HFFc6 (cell line): Measurements from ENCODE around the gene CHCHD2. TPM values are rescaled to one million over a fixed set of nuclear protein-coding genes. Genes with fewer than 3 reads are reported as not detected.

Experiments
- DNase-seq: peaks from one replicate; pipeline ENCODE4 v3.0.0-alpha.2; 2018
- H3K27ac Mint-ChIP-seq: 2 replicates; pipeline ENCODE4 v1.8.0; 2020; ENCODE audit warnings: mild to moderate bottlenecking, mixed read lengths
- H3K27me3 Mint-ChIP-seq: 2 replicates; pipeline ENCODE4 v1.8.0; 2021; ENCODE audit warnings: mild to moderate bottlenecking, moderate library complexity, mixed read lengths; ENCODE audit not compliant: insufficient read depth
- H3K36me3 Mint-ChIP-seq: 2 replicates; pipeline ENCODE4 v1.8.0; 2021; ENCODE audit warnings: low read depth, mixed read lengths
- H3K4me1 Mint-ChIP-seq: 2 replicates; pipeline ENCODE4 v1.8.0; 2020; ENCODE audit warnings: low read depth, mixed read lengths
- H3K4me3 Mint-ChIP-seq: 2 replicates; pipeline ENCODE4 v1.8.0; 2020; ENCODE audit warnings: mild to moderate bottlenecking, moderate library complexity, mixed read lengths
- H3K9me3 Mint-ChIP-seq: 2 replicates; pipeline ENCODE4 v1.8.0; 2020; ENCODE audit warnings: mild to moderate bottlenecking, mixed read lengths
- total RNA-seq, 6 experiments: library from RNA; stranded (reverse); fragmentation: NEBNext Ultra II Directional; extraction: Animal tissue kit (Norgen Biotek cat#: 25700); gene quantifications; 2 replicates in 1 of 6; 3 replicates in 5 of 6; pipeline ENCODE4 v1.2.3, GENCODE V29; 2021
- TF ChIP-seq, protein P1 (sequence below): fragments of 200-600 bp; sonication (generic); IDR thresholded peaks from 2 replicates; pipeline ENCODE4 v1.5.0; 2021; ENCODE audit warnings: antibody characterized with exemption, mild to moderate bottlenecking

CHCHD2 gene
- total RNA-seq, 6 experiments from 2014 or later: 386 to 430 (median 398) TPM

DNA sequence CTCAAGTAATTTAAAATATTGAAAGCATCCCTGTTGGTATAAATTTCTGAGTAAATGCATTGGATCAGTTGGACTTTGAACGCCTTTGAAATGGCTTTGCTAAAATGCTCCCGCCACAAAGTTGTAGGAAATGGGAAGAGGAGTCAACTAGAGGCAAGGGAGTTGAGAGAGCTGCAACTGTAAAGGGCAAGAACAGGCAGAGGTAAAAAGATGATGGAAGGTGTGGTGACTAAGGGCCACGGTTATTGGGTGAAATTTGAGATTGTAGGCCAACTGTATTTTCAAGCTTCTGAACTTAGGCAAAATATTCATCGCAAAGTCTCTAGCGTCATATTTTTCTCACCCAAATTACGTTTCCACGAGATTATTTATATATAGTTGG lies 42.8 kb downstream of the CHCHD2 start:
- no peaks in the 10 kb centered on the region; the same call in none of the 2 replicates for H3K27me3 Mint-ChIP-seq
- TF ChIP-seq, protein P1, sequence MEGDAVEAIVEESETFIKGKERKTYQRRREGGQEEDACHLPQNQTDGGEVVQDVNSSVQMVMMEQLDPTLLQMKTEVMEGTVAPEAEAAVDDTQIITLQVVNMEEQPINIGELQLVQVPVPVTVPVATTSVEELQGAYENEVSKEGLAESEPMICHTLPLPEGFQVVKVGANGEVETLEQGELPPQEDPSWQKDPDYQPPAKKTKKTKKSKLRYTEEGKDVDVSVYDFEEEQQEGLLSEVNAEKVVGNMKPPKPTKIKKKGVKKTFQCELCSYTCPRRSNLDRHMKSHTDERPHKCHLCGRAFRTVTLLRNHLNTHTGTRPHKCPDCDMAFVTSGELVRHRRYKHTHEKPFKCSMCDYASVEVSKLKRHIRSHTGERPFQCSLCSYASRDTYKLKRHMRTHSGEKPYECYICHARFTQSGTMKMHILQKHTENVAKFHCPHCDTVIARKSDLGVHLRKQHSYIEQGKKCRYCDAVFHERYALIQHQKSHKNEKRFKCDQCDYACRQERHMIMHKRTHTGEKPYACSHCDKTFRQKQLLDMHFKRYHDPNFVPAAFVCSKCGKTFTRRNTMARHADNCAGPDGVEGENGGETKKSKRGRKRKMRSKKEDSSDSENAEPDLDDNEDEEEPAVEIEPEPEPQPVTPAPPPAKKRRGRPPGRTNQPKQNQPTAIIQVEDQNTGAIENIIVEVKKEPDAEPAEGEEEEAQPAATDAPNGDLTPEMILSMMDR: no peak
- H3K36me3 Mint-ChIP-seq: peaks cover 44% of the 10 kb centered on the region
- H3K9me3 Mint-ChIP-seq: no peaks in the 10 kb centered on the region
- H3K27ac Mint-ChIP-seq: peak overlapping the region; percentile 95
- H3K4me3 Mint-ChIP-seq: peak overlapping the region; percentile 97
- DNase-seq: no peak
- H3K4me1 Mint-ChIP-seq: peaks cover 51% of the 10 kb centered on the region

DNA sequence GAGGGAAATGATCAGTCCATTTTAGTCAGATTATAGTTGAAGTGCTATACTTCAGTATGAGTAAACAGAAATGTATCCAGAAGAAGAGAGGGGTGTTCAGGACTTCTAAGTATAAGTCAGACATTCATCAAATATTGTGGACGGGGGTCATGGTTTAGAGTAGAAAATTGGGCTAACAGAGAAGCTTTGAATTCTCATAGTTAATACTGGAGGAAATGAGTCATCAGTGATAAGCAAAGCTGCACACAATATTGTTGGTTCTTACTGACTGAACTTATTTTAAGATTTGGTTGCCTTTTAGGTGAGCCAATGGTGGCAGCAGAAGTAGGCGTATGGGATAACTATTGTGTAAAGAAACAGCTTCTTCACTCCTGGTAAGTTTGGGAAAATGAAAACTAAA lies 43.9 kb downstream of the CHCHD2 start:
- Mint-ChIP-seq H3K9me3 (no peaks in the 10 kb centered on the region), H3K27me3 (no peaks in the 10 kb centered on the region; the same call in none of the 2 replicates), H3K4me1 (peaks cover 57% of the 10 kb centered on the region), H3K27ac (peak overlapping the region; percentile 84), H3K36me3 (peaks cover 51% of the 10 kb centered on the region), H3K4me3 (peak overlapping the region; percentile 63)
- peak; percentile 78 for DNase-seq
- TF ChIP-seq, protein P1: no peak

DNA sequence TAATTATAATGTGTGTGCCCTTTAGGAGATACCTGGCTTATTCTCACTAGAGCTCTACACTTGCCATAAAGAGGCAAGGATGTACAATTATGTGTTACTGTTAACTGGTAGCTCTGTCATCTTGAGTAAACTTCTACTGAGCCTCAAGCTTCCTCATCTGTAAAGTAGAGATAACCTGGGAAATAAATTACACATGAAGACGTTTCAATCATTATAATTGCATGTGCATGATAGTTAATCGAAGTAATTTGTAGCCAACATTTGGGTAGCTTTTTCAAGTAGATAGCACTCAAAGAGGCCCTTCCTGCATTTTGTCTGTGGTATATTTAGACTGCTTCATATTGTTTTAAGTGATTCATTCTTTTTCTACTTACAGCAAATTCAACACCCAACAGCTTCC lies 52.3 kb downstream of the CHCHD2 start:
- Mint-ChIP-seq H3K36me3 (peaks cover 34% of the 10 kb centered on the region; the same call in 1 of the 2 replicates), H3K9me3 (no peaks in the 10 kb centered on the region), H3K4me1 (peaks cover 36% of the 10 kb centered on the region)

DNA sequence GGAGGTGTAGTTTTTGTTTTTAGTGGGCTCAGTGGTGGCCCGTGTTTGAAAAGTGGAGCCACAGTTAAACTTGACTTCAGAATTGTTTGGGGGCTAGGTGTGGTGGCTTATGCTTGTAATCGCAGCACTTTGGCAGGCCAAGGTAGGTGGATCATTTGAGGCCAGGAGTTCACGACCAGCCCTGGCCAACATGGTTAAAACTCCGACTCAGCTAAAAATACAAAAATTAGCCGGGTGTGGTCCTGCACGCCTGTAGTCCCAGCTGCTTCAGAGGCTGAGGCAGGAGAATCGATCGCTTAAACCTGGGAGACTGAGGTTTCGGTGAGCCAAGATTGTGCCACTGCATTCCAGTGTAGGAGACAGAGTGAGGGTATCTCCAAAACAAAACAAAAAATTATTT lies 52.9 kb downstream of the CHCHD2 start:
- no peak for DNase-seq
- Mint-ChIP-seq H3K27me3 (peaks cover 2% of the 10 kb centered on the region), H3K4me3 (peak overlapping the region; percentile 99), H3K9me3 (no peaks in the 10 kb centered on the region), H3K36me3 (peaks cover 30% of the 10 kb centered on the region; the same call in 1 of the 2 replicates), H3K27ac (peak overlapping the region; percentile 57), H3K4me1 (peaks cover 38% of the 10 kb centered on the region)
- TF ChIP-seq, protein P1: no peak

More for the DNA sequence above, 52.3 kb downstream of the CHCHD2 start:
- Mint-ChIP-seq H3K27ac (peak overlapping the region; percentile 49), H3K4me3 (peak overlapping the region; percentile 57; the same call in 1 of the 2 replicates), H3K27me3 (peaks cover 2% of the 10 kb centered on the region)
- TF ChIP-seq, protein P1: no peak
- DNase-seq: no peak

Other genes starting within 250 kb of the CHCHD2 start
- gene SEPTIN14, start 243.7 kb downstream of the CHCHD2 start, total RNA-seq: not detected
- under 1 TPM; 0.31 to 0.94 (median 0.70) TPM for gene ZNF713, start 219.0 kb downstream of the CHCHD2 start, total RNA-seq
- gene MRPS17, start 154.6 kb downstream of the CHCHD2 start, total RNA-seq: 10 to 100 TPM; 14.5 to 20.1 (median 16.2) TPM
- 10 to 100 TPM; 27.6 to 34.0 (median 30.6) TPM for gene NIPSNAP2, start 141.9 kb downstream of the CHCHD2 start, total RNA-seq
- 10 to 100 TPM; 20.3 to 27.1 (median 21.8) TPM for gene PSPH, start 55.0 kb downstream of the CHCHD2 start, total RNA-seq
- 100 to 1,000 TPM; 164 to 197 (median 180) TPM for gene CCT6A, start 54.7 kb downstream of the CHCHD2 start, total RNA-seq
- 100 to 1,000 TPM; 117 to 151 (median 127) TPM for gene SUMF2, start 42.2 kb downstream of the CHCHD2 start, total RNA-seq
- gene PHKG1, start 13.5 kb downstream of the CHCHD2 start, total RNA-seq: under 1 TPM in 5 of 6 experiments, not detected in 1; 0.19 to 0.68 (median 0.30) TPM
- not detected for gene NUPR2, start 9.9 kb upstream of the CHCHD2 start, total RNA-seq